NK-92 (cell line): ENCODE data around the gene MAGI3.
"Not testable (repeated sequence)": the region's sequence is repeated elsewhere in the genome, so short reads cannot be mapped to it uniquely, and the experiment has no call there.

Experiments used
- DNase-seq: peaks from one replicate; lab custom pipeline; 2025; ENCODE audit not compliant: unreplicated experiment; lab: John Stamatoyannopoulos, UW

The MAGI3 gene

DNA sequence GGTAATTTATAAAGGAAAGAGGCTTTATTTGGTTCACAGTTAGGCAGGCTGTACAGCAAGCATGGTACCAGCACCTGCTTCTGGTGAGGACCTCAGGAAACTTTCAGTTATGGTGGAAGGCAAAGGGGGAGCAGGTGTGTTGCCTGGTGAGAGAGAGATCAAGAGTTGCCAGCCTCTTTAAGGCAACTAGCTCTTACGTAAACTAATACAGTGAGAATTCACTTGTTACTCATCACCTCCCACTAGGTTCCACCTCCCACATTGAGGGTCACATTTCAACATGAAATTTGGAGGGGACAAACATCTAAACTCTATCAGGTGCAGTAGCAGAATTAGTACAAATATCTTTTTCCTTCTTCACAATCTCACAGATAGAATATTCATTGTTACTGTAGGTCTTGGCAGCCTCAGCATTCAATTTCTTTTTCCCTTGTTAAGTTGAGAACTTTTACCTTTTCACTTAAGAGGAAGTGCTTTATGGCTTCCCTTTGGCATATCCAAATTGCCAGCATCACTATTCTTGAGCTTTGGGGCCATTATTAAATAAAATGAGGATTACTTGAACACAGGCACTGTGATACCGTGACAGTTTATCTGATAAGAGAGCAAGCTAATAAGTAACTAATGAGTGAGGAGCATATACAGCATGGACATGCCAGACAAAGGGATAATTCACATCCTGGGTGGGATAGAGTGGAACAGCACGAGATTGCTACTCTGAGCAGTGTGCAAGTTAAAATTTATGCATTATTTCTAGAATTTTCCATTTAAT, 48.4 kb downstream of the MAGI3 start:
- DNase-seq = no peak

DNA sequence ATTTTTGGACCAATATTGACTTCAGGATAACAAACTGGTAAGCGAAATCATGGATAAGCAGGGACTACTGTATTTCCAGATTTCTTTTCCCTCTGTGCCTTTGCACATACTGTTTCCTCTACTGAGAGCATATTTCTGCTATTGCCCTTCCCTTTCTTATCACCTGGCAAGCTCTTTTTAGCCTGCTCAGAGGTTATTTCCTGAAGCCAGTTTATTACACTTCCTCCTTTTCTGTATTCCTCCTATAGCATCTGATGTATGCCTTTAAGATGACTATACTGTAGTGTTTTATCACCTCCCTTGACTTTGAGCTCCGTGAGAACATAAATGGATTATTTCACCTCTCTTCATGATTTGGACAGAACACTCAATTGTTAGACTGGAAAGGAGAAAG, 49.0 kb downstream of the MAGI3 start:
- no peak for DNase-seq

DNA sequence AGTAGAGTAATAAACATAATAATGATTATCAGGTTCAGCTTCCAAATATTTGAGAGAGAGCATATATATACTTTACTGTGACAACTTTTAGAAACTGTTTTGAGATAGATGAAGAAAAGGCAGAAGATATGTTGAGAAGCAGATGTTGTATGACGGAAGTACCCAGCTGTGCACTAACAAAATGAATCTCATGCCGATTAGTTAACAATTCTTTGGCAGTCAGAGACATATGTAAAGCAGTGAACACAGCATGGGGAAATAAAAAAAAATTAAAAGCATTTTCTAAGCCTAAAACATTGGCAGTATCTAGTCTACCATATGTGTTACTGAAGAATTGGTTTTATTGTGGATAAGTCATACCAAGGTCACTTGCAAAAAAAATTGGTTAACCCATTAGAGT, 51.8 kb downstream of the MAGI3 start:
- no peak for DNase-seq

DNA sequence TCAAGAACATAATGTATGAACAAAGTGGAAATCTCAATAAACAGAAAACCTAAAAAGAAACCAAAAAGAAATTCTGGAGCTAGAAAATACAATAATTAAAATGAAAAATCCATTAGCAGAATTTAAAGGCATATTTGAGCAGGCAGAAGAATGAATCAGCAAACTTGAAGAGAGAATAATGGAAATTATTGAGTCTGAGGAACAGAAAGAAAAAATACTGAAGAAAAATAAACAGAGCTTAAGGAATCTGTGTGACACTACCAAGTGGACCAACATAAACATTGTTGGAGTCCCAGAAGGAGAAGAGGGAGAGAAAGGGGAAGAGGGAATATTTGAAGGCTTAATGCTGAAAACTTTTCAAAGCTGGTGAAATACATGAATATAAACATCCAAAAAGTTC, 54.5 kb downstream of the MAGI3 start:
- DNase-seq = no peak

DNA sequence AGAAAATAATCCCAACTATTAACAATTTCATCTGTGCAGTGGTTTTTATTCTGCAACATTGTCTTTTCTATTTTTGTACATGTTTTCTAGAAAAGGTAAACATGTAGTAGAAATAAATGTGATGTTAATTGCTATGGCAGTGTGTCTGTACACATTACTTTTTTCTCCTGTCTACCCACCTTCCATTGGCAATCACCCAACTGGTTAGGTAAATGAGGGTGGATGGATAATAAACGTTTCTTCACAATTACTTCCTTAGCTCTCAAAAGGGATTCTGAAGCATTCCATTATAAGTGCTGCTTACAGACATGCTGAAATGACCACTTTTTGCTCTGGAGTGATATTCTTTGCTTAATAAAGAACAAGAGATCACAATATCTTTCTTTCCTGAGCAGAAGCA, 61.4 kb downstream of the MAGI3 start:
- no peak for DNase-seq

DNA sequence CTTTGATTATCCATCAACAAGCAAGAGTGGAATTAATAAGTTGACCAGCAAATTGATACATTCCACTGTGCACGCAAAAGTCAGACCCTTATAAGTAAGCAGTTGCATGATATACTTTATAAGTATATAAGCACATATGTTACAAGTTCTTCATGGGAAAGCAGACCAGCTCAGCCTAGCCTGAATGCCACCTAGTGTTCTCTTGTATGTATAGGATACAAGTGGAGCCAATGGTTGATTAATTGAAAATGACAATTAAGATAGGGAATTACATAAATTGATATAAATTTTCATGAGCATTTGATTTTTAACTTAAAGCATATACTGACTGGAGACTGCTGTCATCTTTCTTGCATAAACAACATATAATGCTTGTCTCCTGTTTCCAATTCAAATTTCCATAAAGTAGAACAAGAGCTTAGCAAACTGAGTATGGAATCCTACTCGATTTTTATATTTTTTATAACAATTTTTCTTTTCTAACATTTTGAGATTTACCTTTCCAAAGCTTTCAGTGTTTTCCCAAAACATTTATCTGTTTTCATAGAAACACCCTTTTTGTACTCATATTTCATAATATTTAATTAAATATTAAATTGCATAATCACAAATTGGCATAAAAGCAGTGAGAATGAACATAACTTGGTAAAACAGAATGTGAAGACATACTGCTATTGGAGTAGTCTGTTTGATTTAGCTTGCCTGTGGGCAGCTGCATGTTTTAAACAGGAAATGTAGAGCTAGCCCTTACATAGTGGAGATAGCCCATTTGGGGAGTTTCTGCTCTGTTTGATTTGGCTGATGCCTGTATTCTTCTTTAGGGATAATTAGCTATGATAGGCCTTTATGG, 62.8 kb downstream of the MAGI3 start:
- DNase-seq = no peak

DNA sequence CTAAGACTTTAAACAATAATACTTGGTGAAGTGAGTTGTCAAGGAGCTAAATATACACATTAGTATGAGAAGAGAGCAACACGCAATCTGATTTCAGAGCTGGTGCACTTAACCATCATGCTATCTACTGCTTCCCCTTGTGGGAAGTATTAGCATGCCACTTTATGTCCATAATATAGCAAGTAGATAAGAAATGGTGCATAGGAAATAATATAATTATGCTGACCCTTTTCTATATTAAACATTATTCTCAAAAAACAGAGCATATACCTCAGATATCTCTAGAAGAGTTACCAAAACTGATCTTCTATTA, 63.4 kb downstream of the MAGI3 start:
- no peak for DNase-seq

DNA sequence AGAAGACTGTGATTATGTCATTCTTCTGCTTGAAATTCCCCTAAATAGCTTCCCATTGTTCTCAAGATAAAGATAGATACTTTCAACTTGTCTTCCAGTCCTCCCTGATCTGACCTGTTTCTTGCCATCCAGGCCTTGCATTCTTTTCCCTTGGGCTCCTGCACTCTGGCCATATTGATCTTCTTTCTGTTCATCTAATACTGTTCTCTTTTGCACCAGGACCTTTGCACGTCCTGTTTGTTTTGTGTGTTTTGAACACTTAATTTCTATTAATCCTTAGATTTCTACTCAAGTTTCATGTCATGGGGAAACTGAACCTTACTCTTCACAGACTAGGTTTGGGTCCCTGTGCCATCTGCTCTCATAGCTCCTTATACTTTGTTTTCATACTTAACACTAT, 65.1 kb downstream of the MAGI3 start:
- DNase-seq = no peak

DNA sequence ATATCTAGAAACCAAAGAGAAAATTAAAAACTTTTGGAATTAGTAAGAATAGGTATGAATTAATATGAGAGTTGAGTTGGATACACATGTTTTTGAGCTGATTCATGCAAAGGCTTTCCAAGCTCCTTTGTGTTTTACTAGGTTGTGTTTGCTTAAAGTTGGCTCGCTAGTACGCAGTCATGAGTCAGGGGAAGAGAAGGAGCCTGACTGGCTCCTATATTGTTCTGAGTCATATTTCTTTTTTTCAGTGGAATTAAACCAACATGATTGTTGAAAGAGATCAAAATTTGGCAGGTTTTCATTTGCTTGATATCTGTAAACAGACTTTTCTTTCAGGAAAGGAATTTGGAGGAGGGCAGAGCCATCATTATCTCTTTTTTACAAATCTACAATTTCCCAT, 66.7 kb downstream of the MAGI3 start:
- DNase-seq = no peak

DNA sequence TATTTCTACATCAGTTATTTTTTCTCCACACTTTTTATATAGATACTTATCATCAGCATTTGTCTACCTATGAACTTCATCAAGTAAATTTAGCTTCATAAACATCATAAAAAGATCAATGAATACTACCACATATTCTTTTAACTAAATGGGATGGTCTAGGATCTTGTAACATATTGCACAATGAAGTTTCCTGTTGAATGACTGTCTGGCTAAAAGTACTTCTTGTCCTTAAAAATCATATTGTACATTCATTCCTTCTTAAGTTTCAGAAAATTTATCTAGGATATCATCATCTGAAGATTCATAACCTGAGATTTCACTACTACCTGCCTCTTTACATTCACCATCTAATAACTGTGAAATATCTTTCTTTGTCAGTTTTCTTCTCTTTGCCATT, 69.0 kb downstream of the MAGI3 start:
- no peak for DNase-seq

DNA sequence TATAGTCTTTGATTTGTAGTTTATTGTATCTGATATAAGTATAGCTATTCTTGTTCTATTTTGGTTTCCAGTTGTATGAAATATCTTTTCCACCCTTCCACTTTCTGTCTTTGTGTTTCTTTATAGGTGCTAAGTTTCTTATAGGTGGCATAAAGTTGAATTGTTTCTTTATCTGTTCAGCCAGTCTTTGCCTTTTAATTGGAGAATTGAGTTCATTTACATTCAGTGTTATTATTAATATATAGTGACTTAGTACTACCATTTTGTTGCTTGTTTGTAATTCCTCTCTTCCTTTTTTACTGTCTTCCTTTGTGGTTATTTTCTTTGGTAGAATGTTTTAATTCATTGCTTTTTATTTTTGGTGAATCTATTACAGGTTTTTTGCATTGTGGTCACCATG, 77.7 kb downstream of the MAGI3 start:
- no peak for DNase-seq

DNA sequence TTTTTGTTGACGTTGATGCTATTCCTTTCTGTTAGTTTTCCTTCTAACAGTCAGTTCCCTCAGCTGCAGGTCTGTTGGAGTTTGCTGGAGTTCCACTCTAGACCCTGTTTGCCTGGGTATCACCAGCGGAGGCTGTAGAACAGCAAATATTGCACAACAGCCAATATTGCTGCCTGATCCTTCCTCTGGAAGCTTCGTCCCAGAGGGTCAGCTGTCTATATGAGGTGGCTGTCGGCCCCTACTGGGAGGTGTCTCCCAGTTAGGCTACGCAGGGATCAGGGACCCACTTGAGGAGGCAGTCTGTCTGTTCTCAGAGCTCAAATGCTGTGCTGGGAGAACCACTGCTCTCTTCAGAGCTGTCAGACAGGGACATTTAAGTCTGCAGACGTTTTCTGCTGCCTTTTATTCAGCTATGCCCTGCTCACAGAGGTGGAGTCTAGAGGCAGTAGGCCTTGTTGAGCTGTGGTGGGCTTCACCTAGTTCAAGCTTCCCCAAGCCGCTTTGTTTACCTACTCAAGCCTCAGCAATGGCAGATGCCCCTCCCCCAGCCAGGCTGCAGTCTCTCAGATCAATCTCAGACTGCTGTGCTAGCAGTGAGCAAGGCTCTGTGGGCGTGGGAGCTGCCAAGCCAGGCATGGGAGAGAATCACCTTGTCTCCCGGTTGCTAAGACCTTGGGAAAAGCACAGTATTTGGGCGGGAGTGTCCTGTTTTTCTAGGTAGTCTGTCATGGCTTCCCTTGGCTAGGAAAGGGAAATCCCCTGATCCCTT, 88.3 kb downstream of the MAGI3 start:
- not testable (repeated sequence) for DNase-seq

DNA sequence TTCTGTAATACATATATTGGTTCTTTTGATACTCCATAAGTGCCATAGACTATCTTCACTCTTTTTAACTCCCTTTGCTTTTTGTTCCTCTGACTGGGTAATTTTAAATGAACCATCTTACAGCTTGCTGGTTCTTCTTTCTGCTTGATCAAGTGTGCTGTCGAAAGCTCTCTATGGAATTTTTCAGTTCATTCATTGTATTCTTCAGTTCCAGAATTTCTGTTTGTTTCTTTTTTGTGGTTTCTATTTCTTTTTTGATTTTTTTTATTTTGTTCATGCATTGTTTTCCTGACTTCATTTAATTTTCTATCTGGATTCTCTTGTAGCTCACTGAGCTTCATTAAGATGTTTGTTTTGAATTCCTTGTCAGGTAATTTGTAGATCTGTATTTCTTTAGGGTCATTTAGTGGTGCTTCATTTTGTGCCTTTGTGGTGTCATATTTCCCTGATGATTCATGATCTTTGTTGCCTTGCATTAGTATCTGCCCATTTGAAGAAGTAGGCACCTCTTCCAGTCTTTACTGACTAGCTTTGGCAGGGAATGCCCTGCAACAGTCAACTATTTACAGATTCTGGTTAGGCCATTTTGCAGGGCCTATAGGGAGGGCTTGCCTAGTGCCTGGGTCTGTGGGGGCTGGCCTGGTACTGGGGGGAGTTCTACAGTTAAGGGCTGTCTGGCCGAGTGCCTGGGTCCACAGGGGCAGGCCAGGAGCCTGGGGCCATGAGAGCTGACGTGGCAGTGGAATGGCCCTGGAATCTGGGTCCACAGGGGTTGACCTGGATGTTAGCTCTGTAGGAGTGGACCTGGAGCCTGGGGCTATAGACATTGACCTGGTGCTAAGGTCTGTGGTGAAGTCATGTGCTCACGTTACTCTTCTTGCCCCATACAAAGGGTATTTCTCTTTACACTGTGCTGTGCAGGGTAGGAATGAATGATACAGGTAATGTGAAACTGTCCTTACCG, 89.7 kb downstream of the MAGI3 start:
- DNase-seq = no peak

DNA sequence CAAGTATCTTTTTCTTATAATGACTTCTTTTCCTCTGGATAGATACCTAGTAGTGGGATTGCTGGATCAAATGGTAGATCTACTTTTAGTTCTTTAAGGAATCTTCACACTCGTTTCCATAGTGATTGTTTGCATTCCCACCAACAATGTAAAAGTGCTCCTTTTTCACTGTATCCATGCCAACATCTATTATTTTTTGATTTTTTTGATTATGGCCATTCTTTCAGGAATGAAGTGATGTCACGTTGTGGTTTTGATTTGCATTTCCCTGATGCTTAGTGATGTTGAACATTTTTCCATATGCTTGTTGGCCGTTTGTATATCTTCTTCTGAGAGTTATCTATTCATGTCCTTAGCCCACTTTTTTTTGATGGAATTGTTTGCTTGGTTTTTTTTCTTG, 94.8 kb downstream of the MAGI3 start:
- DNase-seq = not testable (repeated sequence)

DNA sequence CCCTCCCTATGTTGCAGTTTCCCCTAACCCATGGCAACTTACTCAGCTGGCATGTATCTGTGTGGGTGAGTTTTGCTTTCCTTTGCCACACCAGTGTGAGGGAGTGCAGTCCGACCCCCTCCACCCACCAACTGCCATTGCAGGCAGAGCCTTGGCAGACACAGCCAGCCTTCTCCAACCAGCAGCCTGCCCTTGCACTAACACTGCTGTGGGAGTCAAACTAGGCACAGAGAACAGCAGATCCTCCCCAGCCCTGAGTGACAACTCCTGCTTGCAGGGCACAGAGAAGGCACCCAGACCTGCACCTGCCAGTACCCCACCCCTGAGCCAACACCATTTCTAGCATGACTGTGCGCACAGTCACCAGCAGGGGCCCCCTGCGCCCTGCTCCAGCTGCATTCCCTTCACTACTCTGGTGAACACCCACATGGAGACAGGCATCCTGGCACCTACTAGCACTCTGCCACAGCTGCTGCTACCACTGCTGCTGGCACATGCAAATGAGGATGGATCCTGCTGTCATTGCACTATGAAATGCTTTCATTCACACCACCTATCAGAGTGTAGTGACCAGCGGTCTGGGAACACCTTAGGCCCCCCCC, 98.4 kb downstream of the MAGI3 start:
- no peak for DNase-seq

DNA sequence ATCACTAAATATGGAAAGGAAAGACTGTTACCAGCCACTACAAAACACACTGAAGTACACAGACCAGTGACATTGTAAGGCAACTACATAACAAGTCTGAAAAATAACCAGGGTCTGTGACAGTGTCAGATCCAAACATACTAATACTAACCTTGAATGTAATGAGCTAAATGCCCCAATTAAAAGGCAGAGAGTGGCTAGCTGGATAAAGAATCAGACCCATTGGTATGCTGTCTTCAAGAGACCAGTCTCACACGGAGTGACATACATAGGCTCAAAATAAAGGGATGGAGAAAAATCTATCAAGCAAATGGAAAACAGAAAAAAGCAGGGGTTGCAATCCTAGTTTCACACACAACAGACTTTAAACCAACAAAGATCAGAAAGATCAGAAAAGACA, 100.1 kb downstream of the MAGI3 start:
- no peak for DNase-seq

DNA sequence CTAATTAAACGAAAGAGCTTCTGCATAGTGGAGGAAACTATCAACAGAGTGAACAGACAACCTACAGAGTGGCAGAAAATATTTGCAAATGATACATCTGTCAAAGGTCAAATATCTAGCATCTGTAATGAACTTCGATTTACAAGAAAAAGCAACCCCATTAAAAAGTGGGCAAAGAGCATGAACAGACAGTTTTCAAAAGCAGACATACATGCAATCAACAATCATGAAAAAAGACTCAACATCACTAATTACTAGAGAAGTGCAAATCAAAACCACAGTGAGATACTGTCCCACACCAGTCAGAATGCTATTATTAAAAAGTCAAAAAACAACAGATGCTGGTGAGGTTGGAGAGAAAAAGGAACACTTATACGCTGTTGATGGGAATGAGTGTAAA, 103.2 kb downstream of the MAGI3 start:
- no peak for DNase-seq

DNA sequence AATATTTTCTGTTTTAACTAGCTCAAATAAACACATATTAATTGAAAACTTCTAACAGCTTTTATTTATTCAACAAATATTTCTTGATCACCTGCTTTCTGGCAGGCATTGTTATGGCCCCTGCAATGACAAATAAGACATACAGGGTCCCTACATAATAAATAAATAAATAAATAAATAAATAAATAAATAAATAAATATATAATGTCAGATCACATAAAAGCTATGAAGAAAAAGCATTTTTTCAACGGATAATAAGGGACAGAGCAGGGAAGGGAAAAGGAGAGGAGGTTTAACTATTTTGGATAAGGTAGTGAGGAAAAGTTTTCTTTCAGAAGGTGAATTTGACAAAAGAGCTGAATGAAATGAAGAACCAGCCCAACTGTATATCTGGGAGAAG, 115.0 kb downstream of the MAGI3 start:
- no peak for DNase-seq

DNA sequence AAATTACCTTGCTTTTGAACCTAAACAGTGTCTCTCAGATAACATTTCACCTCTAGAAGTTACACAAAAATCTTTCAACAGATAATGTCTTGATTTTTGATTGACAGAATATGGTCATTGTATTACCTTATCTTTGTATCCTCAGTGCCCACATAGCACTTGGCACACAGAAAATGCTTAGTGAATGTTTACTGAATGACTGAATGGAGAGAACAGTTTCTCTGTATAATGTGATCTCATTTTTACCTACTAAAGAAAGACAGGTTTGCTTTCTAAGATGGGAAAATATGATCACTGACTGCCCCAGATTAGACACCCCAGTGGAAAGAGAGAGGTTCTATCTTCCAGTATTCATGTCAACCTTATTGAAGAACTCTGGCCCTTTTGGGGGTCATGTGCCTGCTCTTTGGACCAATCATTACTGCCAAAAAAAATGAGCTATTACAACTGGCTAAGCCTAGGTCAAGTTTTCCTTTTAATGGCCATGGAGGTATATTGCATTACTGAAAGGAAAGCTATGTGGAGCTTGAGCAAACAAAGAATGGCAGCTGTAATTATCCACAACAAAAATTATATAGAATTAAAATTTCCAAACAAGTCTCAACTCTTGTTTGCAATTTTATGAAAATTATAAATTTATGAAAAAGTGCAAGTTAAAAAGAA, 117.4 kb downstream of the MAGI3 start:
- DNase-seq = no peak
